ENCODE data around the gene SUPT5H. TPM values are rescaled to one million over a fixed set of nuclear protein-coding genes. Genes with fewer than 3 reads are reported as not detected.
A peak's percentile ranks its signal among the peaks of the same experiment; 100 is the strongest.

SUPT5H gene
- total and polyA plus RNA-seq, 12 donors = 56.2 to 149 (median 84.3) TPM

GRCh38 chr19:39415111-39416046 is 30.0 kb upstream of the SUPT5H start:
- Histone ChIP-seq H3K4me1 (peaks cover 11 to 54% (median 32%) of the 10 kb centered on the region in 9 donors), H3K27me3 (no peaks in the 10 kb centered on the region), H3K9me3 (no peaks in the 10 kb centered on the region), H3K36me3 (peaks cover 0 to 52% (median 0%) of the 10 kb centered on the region in 9 donors), H3K4me3 (peak overlapping the region in 9 of 10 donors; percentile 67 to 98 (median 86)), H3K27ac (peak overlapping the region in 6 of 10 donors; percentile 94 to 100 (median 96))
- 58 to 61% methylated on average over 35 of the region's 35 CpGs for WGBS, 2 donors
- no peak for TF ChIP-seq CTCF (IDR thresholded peaks at IDR 0.05)
- intact Hi-C loops (cut with DNase I) = loop anchor here in 3 of 10 donors (2.0 to 10.0 kb wide), 3 partner anchors 17 to 291 kb away; partner anchors contain the start of genes EID2B (in 1 of the 3) and PAK4 (in 1 of the 3)
- DNase-seq = no peak
- no peak for ATAC-seq

GRCh38 chr19:39416152-39417120 is 28.9 kb upstream of the SUPT5H start:
- H3K36me3 ChIP-seq = peaks cover 0 to 63% (median 0%) of the 10 kb centered on the region in 9 donors
- H3K27me3 ChIP-seq = no peaks in the 10 kb centered on the region
- no peaks in the 10 kb centered on the region for H3K9me3 ChIP-seq
- 75 to 83% methylated on average over 25 to 27 of the region's 27 CpGs for WGBS, 2 donors
- intact Hi-C loops (cut with DNase I) = loop anchor here in 2 of 10 donors (10.0 kb wide), 2 partner anchors 118 to 292 kb away; partner anchors contain the start of genes EID2B (in 1 of the 2) and PAK4 (in 1 of the 2)
- ATAC-seq (no peak), DNase-seq (no peak)
- H3K4me1 ChIP-seq = peaks cover under 1 to 43% (median 21%) of the 10 kb centered on the region in 9 donors
- H3K27ac ChIP-seq = peak overlapping the region in 6 of 10 donors; percentile 14 to 100 (median 96)
- peak overlapping the region in 4 of 10 donors; percentile 67 to 97 (median 80) for H3K4me3 ChIP-seq
- TF ChIP-seq CTCF (IDR thresholded peaks at IDR 0.05) = no peak

- peaks cover 0 to 75% (median 0%) of the 10 kb centered on the region in 9 donors for H3K36me3 ChIP-seq
- WGBS, 2 donors = 90 to 91% methylated on average over 30 of the region's 30 CpGs
- no peak for TF ChIP-seq CTCF (IDR thresholded peaks at IDR 0.05)
Measured at GRCh38 chr19:39417463-39418181, 27.8 kb upstream of the SUPT5H start.

More at GRCh38 chr19:39417463-39418181, 27.8 kb upstream of the SUPT5H start:
- DNase-seq (no peak), ATAC-seq (no peak)
- Histone ChIP-seq H3K27ac (no peak overlapping the region), H3K9me3 (no peaks in the 10 kb centered on the region), H3K4me1 (peaks cover 0 to 38% (median 18%) of the 10 kb centered on the region in 9 donors), H3K4me3 (no peak overlapping the region), H3K27me3 (no peaks in the 10 kb centered on the region)
- intact Hi-C loops (cut with DNase I) = loop anchor here in 2 of 10 donors (10.0 kb wide), 2 partner anchors 117 to 293 kb away; partner anchors contain the start of genes EID2B (in 1 of the 2) and PAK4 (in 1 of the 2)

Data from heart right ventricle (tissue), 16 donors.